T-cell (primary cell): ENCODE results near the gene ENTPD6. TPM values are rescaled to one million over a fixed set of nuclear protein-coding genes. Genes with fewer than 3 reads are reported as not detected.

Experiments used
- ATAC-seq, 4 experiments: fragments of 200-7000 bp in 3 of 4; fragments of 150-1000 bp in 1 of 4; cut with Tn5 transposase; replicated peaks in 1 of 4; 1 replicate in 3 of 4; 2 replicates in 1 of 4; pipeline ENCODE4 v1.10.0; 2021; ENCODE audit warnings: moderate library complexity in 3 of 4, mild to moderate bottlenecking in 2 of 4, moderate number of reproducible peaks in 1 of 4
- CTCF ChIA-PET, 2 donors: fragments of 300-600 bp; sonication (Branson Sonifier 250); formaldehyde crosslinking; loops; one replicate each; lab custom pipeline; 2022; ENCODE audit warnings: antibody characterized with exemption in 2 of 2; lab: Charles Lee
- POLR2A ChIA-PET, 2 donors: fragments of 300-600 bp; sonication (Branson Sonifier 250); formaldehyde crosslinking; loops; one replicate each; lab custom pipeline; 2022; ENCODE audit warnings: antibody characterized with exemption in 2 of 2; lab: Charles Lee
- DNase-seq, 35 experiments: peaks; one replicate each; pipeline versions ENCODE4 v3.0.0 to v3.0.0-alpha.2; 2013 to 2023
- H3K27ac ChIP-seq: one replicate; pipeline ENCODE4 v1.5.1; 2013; ENCODE audit warnings: low read length
- H3K27me3 ChIP-seq, 2 experiments: replicated peaks in 1 of 2; 1 replicate in 1 of 2; 2 replicates in 1 of 2; pipeline versions ENCODE4 v1.6.1 to v1.7.0; 2013; ENCODE audit warnings: low read length in 1 of 2, mixed read lengths in 1 of 2; ENCODE audit not compliant: control insufficient read depth in 2 of 2, insufficient read depth in 2 of 2; ENCODE audit errors: extremely low read depth in 1 of 2
- H3K36me3 ChIP-seq, 2 donors: 1 replicate in 1 of 2; 2 replicates in 1 of 2; pipeline versions ENCODE4 v1.6.1 to v1.7.0; 2013; ENCODE audit warnings: low read length in 1 of 2; ENCODE audit not compliant: control insufficient read depth in 2 of 2, insufficient read depth in 1 of 2; ENCODE audit errors: extremely low read depth in 1 of 2
- H3K4me1 ChIP-seq, 2 experiments: 1 replicate in 1 of 2; 2 replicates in 1 of 2; pipeline versions ENCODE4 v1.6.1 to v1.7.0; 2013; ENCODE audit warnings: low read length in 2 of 2, mixed read lengths in 1 of 2; ENCODE audit not compliant: insufficient read depth in 2 of 2, control insufficient read depth in 1 of 2; ENCODE audit errors: extremely low read depth in 1 of 2
- H3K4me3 ChIP-seq, 2 donors: 1 replicate in 1 of 2; 2 replicates in 1 of 2; pipeline versions ENCODE4 v1.5.1 to v1.7.0; 2013; ENCODE audit warnings: mild to moderate bottlenecking in 2 of 2, low read length in 1 of 2, moderate library complexity in 1 of 2; ENCODE audit not compliant: control insufficient read depth in 1 of 2; ENCODE audit errors: extremely low read depth in 1 of 2
- H3K9me3 ChIP-seq: 2 replicates; pipeline ENCODE4 v1.7.0; 2013
- H3K27ac Mint-ChIP-seq, 2 donors: one replicate each; pipeline ENCODE4 v1.8.0; 2020 to 2021; ENCODE audit warnings: mild to moderate bottlenecking in 2 of 2, mixed read lengths in 2 of 2
- H3K27me3 Mint-ChIP-seq, 2 donors: one replicate each; pipeline ENCODE4 v1.8.0; 2021 to 2022; ENCODE audit warnings: mixed read lengths in 2 of 2
- H3K36me3 Mint-ChIP-seq: one replicate; pipeline ENCODE4 v1.8.0; 2021; ENCODE audit warnings: mixed read lengths
- H3K4me1 Mint-ChIP-seq, 3 donors: one replicate each; pipeline ENCODE4 v1.8.0; 2020 to 2022; ENCODE audit warnings: mixed read lengths in 3 of 3, mild to moderate bottlenecking in 1 of 3
- H3K4me3 Mint-ChIP-seq, 3 donors: one replicate each; pipeline ENCODE4 v1.8.0; 2020 to 2022; ENCODE audit warnings: mild to moderate bottlenecking in 3 of 3, mixed read lengths in 3 of 3, moderate library complexity in 3 of 3
- H3K9me3 Mint-ChIP-seq, 3 donors: one replicate each; pipeline ENCODE4 v1.8.0; 2020 to 2022; ENCODE audit warnings: mixed read lengths in 3 of 3
- WGBS: methylation state at CpG from one replicate; pipeline ENCODE4 v1.1.5; 2013; ENCODE audit warnings: missing lambda C conversion rate; ENCODE audit not compliant: insufficient coverage; 5-methylcytosine and 5-hydroxymethylcytosine counted together
- total RNA-seq, 35 experiments: library from RNA in 6 of 35; stranded (reverse) in 6 of 35; fragments of 120-200 nt in 1 of 35; gene quantifications; one replicate each; pipeline versions ENCODE4 v1.2.1 to v1.2.4 and lab custom pipeline; 2013 to 2026

The ENTPD6 gene
- total RNA-seq, 5 donors from 2014 or later (not counting 1 experiment from before 2014, with no cell fraction given) = 80.5 to 102 (median 90.9) TPM

GRCh38 chr20:25209400-25209799 lies 13.9 kb downstream of the ENTPD6 start:
- H3K4me1 ChIP-seq = no peaks in the 10 kb centered on the region
- no peak for DNase-seq
- no peak overlapping the region for H3K4me3 ChIP-seq
- Mint-ChIP-seq H3K27ac (no peak overlapping the region), H3K4me3 (no peak overlapping the region), H3K4me1 (peaks cover under 1 to 8% (median 2%) of the 10 kb centered on the region in 3 donors), H3K36me3 (peaks cover 20% of the 10 kb centered on the region), H3K27me3 (no peaks in the 10 kb centered on the region), H3K9me3 (no peaks in the 10 kb centered on the region)
- POLR2A ChIA-PET = no interaction called here
- H3K36me3 ChIP-seq = peaks cover 10 to 25% of the 10 kb centered on the region in 2 donors
- 100% methylated on average over 1 of the region's 1 CpG for WGBS
- no peaks in the 10 kb centered on the region for H3K9me3 ChIP-seq
- ATAC-seq = no peak
- CTCF ChIA-PET = no interaction called here
- H3K27ac ChIP-seq = no peak overlapping the region
- no peaks in the 10 kb centered on the region for H3K27me3 ChIP-seq

GRCh38 chr20:25209911-25210310 lies 14.4 kb downstream of the ENTPD6 start:
- Histone ChIP-seq H3K27me3 (no peaks in the 10 kb centered on the region), H3K36me3 (peaks cover 14 to 27% of the 10 kb centered on the region in 2 donors), H3K9me3 (no peaks in the 10 kb centered on the region), H3K4me3 (no peak overlapping the region), H3K27ac (no peak overlapping the region), H3K4me1 (no peaks in the 10 kb centered on the region)
- no peak for DNase-seq
- peaks cover 21% of the 10 kb centered on the region for H3K36me3 Mint-ChIP-seq
- 100% methylated on average over 10 of the region's 12 CpGs for whole genome bisulfite sequencing
- no peak overlapping the region for H3K27ac Mint-ChIP-seq
- ATAC-seq = no peak
- no peaks in the 10 kb centered on the region for H3K27me3 Mint-ChIP-seq
- no peak overlapping the region for H3K4me3 Mint-ChIP-seq
- peaks cover 0 to 3% (median 0%) of the 10 kb centered on the region in 3 donors for H3K4me1 Mint-ChIP-seq
- ChIA-PET CTCF (no interaction called here), POLR2A (no interaction called here)
- no peaks in the 10 kb centered on the region for H3K9me3 Mint-ChIP-seq

GRCh38 chr20:25211273-25211672 lies 15.8 kb downstream of the ENTPD6 start:
- Histone ChIP-seq H3K4me1 (no peaks in the 10 kb centered on the region), H3K27me3 (no peaks in the 10 kb centered on the region), H3K36me3 (peaks cover 14 to 38% of the 10 kb centered on the region in 2 donors), H3K9me3 (no peaks in the 10 kb centered on the region), H3K4me3 (no peak overlapping the region), H3K27ac (no peak overlapping the region)
- no CpG with 5 or more reads among the region's 7 CpGs for WGBS
- no peak overlapping the region for H3K27ac Mint-ChIP-seq
- H3K9me3 Mint-ChIP-seq = no peaks in the 10 kb centered on the region
- DNase-seq = no peak
- CTCF ChIA-PET = interaction anchor here in 1 of 2 donors (0.6 kb wide), 1 partner anchor 216 kb away, joined by 4 read pairs; no protein-coding TSS in a partner anchor
- no peak overlapping the region for H3K4me3 Mint-ChIP-seq
- H3K27me3 Mint-ChIP-seq = no peaks in the 10 kb centered on the region
- peaks cover 31% of the 10 kb centered on the region for H3K36me3 Mint-ChIP-seq
- ATAC-seq = no peak
- POLR2A ChIA-PET = interaction anchor here in 1 of 2 donors (0.6 kb wide), 1 partner anchor 174 kb away, joined by 7 read pairs; no protein-coding TSS in a partner anchor
- no peaks in the 10 kb centered on the region for H3K4me1 Mint-ChIP-seq

GRCh38 chr20:25212242-25212641 lies 16.7 kb downstream of the ENTPD6 start:
- ChIA-PET CTCF (no interaction called here), POLR2A (no interaction called here)
- WGBS = 92% methylated on average over 5 of the region's 5 CpGs
- H3K9me3 ChIP-seq = no peaks in the 10 kb centered on the region
- no peak overlapping the region for H3K4me3 ChIP-seq
- Mint-ChIP-seq H3K27me3 (no peaks in the 10 kb centered on the region), H3K4me1 (no peaks in the 10 kb centered on the region), H3K36me3 (peaks cover 36% of the 10 kb centered on the region), H3K4me3 (no peak overlapping the region), H3K27ac (no peak overlapping the region), H3K9me3 (no peaks in the 10 kb centered on the region)
- DNase-seq (no peak), ATAC-seq (no peak)
- no peak overlapping the region for H3K27ac ChIP-seq
- no peaks in the 10 kb centered on the region for H3K27me3 ChIP-seq
- no peaks in the 10 kb centered on the region for H3K4me1 ChIP-seq
- H3K36me3 ChIP-seq = peaks cover 18 to 46% of the 10 kb centered on the region in 2 donors

GRCh38 chr20:25213566-25214425 lies 18.3 kb downstream of the ENTPD6 start:
- POLR2A ChIA-PET = no interaction called here
- no peaks in the 10 kb centered on the region for H3K4me1 Mint-ChIP-seq

GRCh38 chr20:25214426-25214790 lies 18.9 kb downstream of the ENTPD6 start:
- Histone ChIP-seq H3K4me3 (no peak overlapping the region), H3K4me1 (no peaks in the 10 kb centered on the region), H3K27ac (no peak overlapping the region), H3K36me3 (peaks cover 21 to 51% of the 10 kb centered on the region in 2 donors), H3K27me3 (no peaks in the 10 kb centered on the region), H3K9me3 (no peaks in the 10 kb centered on the region)
- CTCF ChIA-PET = interaction anchor here in 1 of 2 donors (0.6 kb wide), 1 partner anchor 18 kb away, joined by 7 read pairs; no protein-coding TSS in a partner anchor
- H3K4me3 Mint-ChIP-seq = no peak overlapping the region
- POLR2A ChIA-PET = no interaction called here
- H3K36me3 Mint-ChIP-seq = peaks cover 47% of the 10 kb centered on the region
- no peak for DNase-seq
- ATAC-seq = no peak
- no peaks in the 10 kb centered on the region for H3K9me3 Mint-ChIP-seq
- no peaks in the 10 kb centered on the region for H3K4me1 Mint-ChIP-seq
- H3K27me3 Mint-ChIP-seq = no peaks in the 10 kb centered on the region
- no peak overlapping the region for H3K27ac Mint-ChIP-seq
- WGBS = 100% methylated on average over 4 of the region's 7 CpGs

More at GRCh38 chr20:25213566-25214425, 18.3 kb downstream of the ENTPD6 start:
- Mint-ChIP-seq H3K27me3 (no peaks in the 10 kb centered on the region), H3K36me3 (peaks cover 44% of the 10 kb centered on the region), H3K4me3 (no peak overlapping the region), H3K9me3 (no peaks in the 10 kb centered on the region), H3K27ac (no peak overlapping the region)
- Histone ChIP-seq H3K4me1 (no peaks in the 10 kb centered on the region), H3K36me3 (peaks cover 21 to 51% of the 10 kb centered on the region in 2 donors), H3K4me3 (no peak overlapping the region), H3K27me3 (no peaks in the 10 kb centered on the region), H3K9me3 (no peaks in the 10 kb centered on the region), H3K27ac (no peak overlapping the region)
- ATAC-seq (no peak), DNase-seq (no peak)
- CTCF ChIA-PET = no interaction called here
- 96% methylated on average over 16 of the region's 21 CpGs for WGBS
